GM21390 (cell line): ENCODE results near the gene WDFY4.

Source experiments
- ATAC-seq: cut with Tn5 transposase; IDR thresholded peaks from one replicate; pipeline ENCODE4 v1.9.1; 2021; ENCODE audit not compliant: unreplicated experiment

The WDFY4 gene

DNA sequence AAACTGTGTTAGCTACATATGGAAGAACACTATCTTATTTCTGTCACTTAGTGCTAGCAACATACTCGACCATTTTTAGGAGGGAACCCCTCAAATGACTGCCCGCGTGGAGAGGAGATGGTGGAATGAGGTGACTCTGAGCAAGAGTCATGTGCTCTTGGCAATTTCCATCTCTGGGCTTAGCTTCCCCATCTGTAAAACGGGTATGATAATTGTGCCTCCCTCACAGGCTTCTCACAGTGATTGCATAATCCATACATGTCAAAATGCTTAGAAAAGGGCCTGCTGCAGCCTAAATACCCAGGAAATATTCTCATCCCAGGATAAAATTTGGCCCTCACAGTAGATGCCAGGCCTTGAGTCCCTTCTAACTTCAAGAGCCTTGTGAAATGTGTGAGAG, 86.6 kb downstream of the WDFY4 start:
- ATAC-seq, result no peak

DNA sequence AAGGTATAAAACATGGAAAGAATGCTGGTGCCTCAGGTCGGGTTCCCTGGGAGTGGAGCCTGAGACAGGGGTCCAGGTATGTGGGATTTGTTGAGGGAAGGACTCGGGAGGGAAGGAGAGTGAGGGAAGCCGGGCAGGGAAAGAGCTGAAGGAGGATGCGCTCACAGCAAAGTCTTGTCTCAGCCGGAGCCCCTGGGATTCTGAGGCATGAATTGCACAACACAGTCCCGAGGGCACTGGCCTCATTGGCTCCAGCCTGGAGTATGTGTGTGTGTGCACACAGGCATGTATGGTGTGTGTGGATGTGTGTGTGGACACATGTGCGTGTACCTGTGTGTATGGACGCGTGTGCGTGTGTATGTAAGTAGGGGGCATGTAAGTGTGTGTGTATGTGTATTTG, 87.4 kb downstream of the WDFY4 start:
- no peak for ATAC-seq

GRCh38 chr10:48773580-48773979, 88.9 kb downstream of the WDFY4 start:
- ATAC-seq, result no peak

DNA sequence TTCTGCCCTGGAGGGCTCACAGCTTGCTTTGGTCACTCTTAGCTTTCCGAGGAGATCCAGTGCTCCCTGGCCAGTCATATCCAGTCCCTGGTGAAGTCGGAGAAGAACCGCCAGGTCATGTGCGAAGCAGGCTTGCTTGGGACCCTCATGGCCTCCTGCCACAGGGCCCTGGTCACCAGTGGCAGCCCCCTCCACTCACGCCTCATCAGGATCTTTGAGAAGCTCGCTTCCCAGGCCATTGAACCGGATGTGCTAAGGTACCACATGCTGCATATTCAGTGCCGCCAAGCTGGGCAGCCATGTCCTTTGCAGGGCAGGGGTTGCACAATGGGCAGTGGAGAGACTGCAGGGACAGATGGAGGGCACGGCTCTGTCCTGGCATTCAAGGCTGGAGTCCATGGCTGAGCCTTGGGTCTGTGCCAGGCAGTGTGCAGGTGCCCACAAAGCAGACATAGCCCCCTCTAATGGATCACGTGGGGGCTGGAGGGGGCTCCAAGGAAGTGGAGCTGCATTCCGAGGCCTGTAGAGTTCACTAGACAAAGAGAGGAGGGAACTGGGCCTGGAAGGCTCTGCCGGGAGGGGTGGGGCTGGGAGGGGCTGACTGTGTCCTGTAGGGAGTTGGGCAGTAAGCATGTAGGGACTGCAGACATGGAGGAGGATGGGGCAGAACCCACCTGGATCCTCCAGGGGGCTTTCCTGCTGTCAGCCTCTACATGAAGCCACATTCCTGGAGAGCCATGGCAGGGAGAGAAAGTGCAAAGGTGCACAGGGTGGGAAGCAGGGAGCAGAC, 89.9 kb downstream of the WDFY4 start:
- no peak for ATAC-seq

- ATAC-seq, result no peak
These were observed 90.5 kb downstream of the WDFY4 start for GRCh38 chr10:48775206-48775517.

GRCh38 chr10:48776005-48776522, 91.4 kb downstream of the WDFY4 start:
- no peak for ATAC-seq

GRCh38 chr10:48776528-48776927, 91.9 kb downstream of the WDFY4 start:
- ATAC-seq, result no peak

DNA sequence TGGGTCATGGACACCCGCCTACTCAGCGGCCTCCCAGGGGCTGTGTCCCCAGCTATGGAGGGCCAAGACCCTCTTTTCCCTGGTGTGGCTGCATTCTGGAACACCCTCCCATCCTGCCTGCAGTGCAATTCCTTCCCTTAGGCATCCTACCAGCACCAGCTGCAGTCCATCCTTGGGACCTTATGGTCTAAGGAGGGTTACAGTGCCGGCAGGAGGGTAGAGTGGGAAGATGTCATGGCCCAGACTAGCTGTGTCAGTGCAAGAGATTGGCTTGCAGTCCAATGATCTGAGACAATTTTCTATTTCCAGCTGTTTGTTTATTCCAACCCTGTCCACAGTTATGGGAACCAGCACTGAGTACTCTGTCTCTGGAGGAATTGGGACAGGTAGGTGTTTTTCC, 92.4 kb downstream of the WDFY4 start:
- ATAC-seq, result no peak

- no peak for ATAC-seq
These were observed 93.7 kb downstream of the WDFY4 start for GRCh38 chr10:48778193-48778857.

DNA sequence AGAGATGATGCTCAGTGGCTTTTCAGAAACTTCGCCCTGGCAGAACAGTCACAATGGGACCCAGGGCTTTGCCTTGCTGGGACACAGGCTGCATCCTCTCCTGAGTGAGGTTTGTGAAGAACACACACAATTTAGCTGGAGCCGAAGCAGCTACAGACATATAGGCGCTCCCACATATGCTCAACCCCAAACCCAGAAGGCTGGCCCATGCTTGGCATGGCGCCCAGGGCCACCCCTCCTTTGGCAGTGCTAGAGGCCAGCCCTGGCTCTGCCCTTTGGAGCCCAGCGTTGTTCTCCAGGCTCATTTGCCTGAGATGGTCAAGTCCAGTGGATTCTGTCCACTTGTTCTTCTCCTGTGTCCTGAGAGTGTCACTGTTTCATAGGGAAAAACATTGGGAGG, 94.4 kb downstream of the WDFY4 start:
- ATAC-seq, result no peak

- no peak for ATAC-seq
These were observed 95.0 kb downstream of the WDFY4 start for GRCh38 chr10:48779546-48780152.

DNA sequence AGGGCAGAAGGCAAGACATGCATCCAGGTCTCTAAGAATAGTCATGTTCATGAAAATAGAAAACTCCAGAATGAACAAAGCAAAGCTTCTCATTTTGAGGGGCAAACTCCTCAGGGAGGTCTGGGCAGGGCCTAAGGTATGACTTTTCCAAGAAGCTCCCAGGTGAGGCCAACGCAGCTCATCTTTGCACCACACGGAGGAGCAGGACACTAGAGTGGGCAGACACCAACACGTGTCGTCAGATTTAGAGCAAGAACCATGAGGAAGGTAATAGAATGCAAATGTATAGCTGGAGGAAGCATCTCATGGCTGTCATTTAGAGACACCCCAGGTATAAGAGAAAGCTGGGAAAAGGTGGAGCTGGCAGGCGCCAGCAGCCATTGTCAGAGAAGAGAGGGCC, 95.7 kb downstream of the WDFY4 start:
- ATAC-seq, result no peak

DNA sequence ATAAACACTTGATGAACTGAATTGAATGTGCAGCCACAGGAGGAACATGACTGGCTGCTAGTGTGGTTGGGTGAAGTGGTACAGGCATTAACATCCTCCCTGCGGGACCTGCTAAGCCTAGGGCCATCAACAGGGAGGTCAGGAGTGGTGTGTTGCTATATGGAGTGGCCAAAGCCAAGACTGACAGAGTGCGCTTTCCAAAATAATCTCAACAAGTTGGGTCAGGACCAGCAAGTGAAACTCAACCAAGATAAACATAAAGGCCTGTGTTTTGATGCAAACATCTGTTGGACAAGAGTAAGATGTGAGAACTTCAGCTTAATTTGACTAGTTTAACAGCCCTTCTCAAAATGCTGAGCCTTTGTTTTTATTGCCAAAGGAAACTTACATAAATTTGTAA, 97.7 kb downstream of the WDFY4 start:
- no peak for ATAC-seq

DNA sequence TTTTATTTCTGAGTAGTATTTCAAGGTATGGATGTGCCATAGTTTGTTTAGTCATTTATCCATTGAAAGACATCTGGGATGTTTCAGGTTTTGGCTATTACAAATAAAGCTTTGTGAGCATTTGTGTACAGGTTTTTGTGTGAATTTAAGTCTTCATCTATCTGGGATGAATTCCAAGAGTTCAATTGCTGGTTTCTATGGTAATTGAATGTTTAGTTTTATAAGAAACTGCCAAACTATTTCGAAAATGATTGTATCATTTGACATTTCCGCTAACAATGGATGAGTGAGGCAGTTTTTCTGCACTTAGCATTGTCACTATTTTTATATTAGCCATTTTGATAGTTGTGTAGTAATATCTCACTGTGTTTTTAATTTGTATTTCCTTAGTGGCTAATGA, 99.4 kb downstream of the WDFY4 start:
- no peak for ATAC-seq

DNA sequence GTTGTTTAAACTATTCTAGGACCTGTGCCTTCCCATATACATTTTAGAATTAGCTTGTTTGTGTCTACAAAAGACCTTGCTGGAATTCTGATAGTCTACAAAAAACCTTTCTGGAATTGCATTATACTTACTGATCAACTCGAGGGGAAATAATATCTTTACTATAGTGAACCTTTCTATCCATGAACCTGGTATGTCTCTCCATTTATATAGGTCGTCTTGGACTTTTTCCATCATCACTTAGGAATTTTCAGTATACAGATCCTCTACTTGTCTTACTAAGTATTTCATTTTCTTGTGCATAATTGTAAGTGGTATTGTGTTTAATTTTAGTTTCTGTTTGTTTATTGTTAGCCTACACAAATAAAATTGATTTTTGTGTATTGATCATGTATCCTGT, 101.1 kb downstream of the WDFY4 start:
- no peak for ATAC-seq

- ATAC-seq, result no peak
These were observed 102.1 kb downstream of the WDFY4 start for GRCh38 chr10:48786606-48787282.

DNA sequence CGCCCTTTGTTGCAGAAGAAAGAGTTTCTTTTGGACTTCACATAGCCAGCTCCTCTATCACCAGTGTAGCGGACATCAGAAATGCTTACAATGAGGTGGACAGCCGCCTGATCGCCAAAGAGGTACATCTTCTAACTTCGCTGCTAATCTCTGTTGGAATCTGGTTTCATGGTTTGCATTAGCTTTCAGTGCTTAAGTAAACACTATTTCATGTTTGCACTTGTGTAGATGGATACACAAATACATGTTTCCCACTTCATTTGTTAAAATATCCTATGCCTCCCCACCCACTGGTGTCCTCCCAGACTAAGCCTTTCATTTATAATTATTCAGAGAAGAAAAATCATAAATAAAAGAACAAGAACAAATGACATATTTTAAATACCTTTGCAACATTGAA, 103.9 kb downstream of the WDFY4 start:
- no peak for ATAC-seq

DNA sequence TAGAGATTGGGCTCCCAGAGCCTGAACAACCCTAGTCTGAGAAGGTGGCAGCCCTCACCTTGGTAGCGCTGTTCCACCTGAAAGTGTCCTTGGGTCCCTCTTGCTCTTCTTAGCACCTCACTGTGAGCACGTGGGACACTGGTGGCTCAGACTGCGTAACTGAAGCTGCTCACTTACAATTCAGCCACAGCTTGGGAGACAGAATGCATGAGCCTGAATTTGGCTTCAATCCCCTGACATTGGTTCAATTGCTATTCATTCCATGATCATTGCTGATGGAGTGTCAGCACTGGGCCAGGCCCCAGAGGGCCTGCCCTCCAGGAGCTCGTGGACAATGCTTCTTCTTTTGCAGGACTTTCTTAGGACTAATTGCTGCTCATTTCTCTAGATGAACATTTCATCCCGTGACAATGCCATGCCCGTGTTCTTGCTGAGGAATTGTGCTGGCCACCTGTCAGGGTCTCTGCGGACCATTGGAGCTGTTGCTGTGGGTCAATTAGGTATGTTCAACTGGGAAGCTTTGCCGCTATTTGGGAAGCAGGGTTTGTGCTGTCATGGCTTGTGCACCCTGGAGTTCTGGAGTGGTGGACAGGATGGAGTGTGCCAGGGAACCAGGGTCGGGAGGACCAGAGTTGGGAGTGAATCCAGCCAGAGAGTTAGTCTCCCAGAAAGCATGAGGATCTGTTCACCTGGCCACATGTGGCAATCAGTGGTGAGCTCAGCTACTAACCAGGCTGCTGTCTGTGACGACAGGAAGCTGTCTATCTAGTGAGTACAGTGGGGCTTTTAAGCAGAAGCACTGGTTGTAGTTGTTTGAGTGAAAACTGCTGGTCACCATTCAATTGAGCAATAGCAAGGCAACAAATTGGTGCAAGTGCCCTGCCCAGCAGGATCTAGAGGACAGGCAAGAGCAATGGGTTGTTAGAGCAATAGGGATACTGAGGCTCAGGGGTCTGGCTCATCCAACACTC, 105.1 kb downstream of the WDFY4 start:
- no peak for ATAC-seq

DNA sequence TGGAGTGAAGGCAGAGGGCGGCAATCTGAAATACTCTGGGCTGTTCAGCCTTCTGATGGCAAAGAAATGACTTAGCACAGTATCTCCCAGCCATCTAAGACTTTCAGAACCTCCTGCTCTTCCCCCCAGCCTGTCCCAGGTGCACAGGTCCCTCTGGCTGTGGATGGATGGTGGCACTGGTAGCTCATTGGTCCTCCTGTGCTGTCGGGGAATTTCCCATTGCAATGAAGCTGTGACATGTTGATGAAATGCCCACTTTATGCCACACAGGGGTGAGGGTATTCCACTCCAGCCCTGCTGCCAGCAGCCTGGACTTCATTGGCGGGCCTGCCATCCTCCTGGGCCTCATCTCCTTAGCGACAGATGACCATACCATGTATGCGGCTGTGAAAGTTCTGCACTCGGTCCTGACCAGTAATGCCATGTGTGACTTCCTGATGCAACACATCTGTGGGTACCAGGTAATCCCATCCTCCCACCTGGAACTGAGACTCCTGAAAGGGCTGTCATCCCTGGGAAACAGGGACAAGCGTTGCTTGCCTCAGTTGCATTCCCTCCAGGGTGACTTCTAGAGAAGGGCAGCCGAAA, 105.9 kb downstream of the WDFY4 start:
- no peak for ATAC-seq

- ATAC-seq, result no peak
These were observed 106.7 kb downstream of the WDFY4 start for GRCh38 chr10:48791267-48791928.
